ENCODE measurements around the gene ACOT8.

DNA sequence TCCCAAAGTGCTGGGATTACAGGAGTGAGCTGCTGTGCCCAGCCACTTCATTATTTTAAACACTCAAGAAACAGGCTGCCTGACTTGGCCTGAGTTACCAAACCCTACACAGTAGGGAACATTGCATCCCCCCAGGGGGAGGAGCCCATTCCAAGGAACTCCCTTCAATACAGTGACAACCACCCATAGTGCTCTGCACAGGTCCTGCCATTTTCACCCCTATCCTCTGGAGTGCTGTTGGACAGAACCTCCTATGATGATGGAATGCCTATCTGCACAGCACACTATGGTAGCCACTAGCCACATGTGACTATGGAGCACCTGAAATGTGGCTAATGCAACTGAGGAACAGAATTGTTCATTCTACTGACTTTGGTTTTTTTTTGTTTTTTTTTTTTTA is 11.7 kb downstream of the ACOT8 start:
- TF ChIP-seq POLR2AphosphoS5 (IDR thresholded peaks at IDR 0.05), result no peak
- TF ChIP-seq, protein P1, sequence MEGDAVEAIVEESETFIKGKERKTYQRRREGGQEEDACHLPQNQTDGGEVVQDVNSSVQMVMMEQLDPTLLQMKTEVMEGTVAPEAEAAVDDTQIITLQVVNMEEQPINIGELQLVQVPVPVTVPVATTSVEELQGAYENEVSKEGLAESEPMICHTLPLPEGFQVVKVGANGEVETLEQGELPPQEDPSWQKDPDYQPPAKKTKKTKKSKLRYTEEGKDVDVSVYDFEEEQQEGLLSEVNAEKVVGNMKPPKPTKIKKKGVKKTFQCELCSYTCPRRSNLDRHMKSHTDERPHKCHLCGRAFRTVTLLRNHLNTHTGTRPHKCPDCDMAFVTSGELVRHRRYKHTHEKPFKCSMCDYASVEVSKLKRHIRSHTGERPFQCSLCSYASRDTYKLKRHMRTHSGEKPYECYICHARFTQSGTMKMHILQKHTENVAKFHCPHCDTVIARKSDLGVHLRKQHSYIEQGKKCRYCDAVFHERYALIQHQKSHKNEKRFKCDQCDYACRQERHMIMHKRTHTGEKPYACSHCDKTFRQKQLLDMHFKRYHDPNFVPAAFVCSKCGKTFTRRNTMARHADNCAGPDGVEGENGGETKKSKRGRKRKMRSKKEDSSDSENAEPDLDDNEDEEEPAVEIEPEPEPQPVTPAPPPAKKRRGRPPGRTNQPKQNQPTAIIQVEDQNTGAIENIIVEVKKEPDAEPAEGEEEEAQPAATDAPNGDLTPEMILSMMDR (IDR thresholded peaks at IDR 0.05), result no peak
